HG03095 (cell line): ENCODE data around the gene ADARB1.

Source experiments
- ATAC-seq: cut with Tn5 transposase; IDR thresholded peaks from one replicate; pipeline ENCODE4 v1.9.1; 2021; ENCODE audit warnings: moderate library complexity; ENCODE audit not compliant: unreplicated experiment

The ADARB1 gene

GRCh38 chr21:45163413-45164123, 89.2 kb downstream of the ADARB1 start:
- ATAC-seq: no peak

GRCh38 chr21:45164124-45164511, 89.7 kb downstream of the ADARB1 start:
- ATAC-seq: no peak

- ATAC-seq: no peak
Observed at GRCh38 chr21:45164838-45165237, 90.5 kb downstream of the ADARB1 start.

GRCh38 chr21:45166931-45167330, 92.6 kb downstream of the ADARB1 start:
- ATAC-seq: no peak

GRCh38 chr21:45167796-45168222, 93.4 kb downstream of the ADARB1 start:
- no peak for ATAC-seq

- no peak for ATAC-seq
Observed at GRCh38 chr21:45168522-45168921, 94.1 kb downstream of the ADARB1 start.

- no peak for ATAC-seq
Observed at GRCh38 chr21:45169001-45169400, 94.6 kb downstream of the ADARB1 start.

- no peak for ATAC-seq
Observed at GRCh38 chr21:45169682-45170081, 95.3 kb downstream of the ADARB1 start.

GRCh38 chr21:45170987-45171386, 96.6 kb downstream of the ADARB1 start:
- no peak for ATAC-seq

GRCh38 chr21:45172420-45172819, 98.0 kb downstream of the ADARB1 start:
- ATAC-seq: no peak

- no peak for ATAC-seq
Observed at GRCh38 chr21:45175326-45176095, 101.1 kb downstream of the ADARB1 start.

GRCh38 chr21:45176141-45176540, 101.8 kb downstream of the ADARB1 start:
- ATAC-seq: no peak

- ATAC-seq: no peak
Observed at GRCh38 chr21:45177039-45177438, 102.7 kb downstream of the ADARB1 start.

GRCh38 chr21:45178070-45178608, 103.8 kb downstream of the ADARB1 start:
- ATAC-seq: no peak

GRCh38 chr21:45178971-45179370, 104.6 kb downstream of the ADARB1 start:
- no peak for ATAC-seq

GRCh38 chr21:45179568-45180245, 105.3 kb downstream of the ADARB1 start:
- ATAC-seq: no peak

GRCh38 chr21:45180246-45180599, 105.8 kb downstream of the ADARB1 start:
- no peak for ATAC-seq

GRCh38 chr21:45182958-45183357, 108.6 kb downstream of the ADARB1 start:
- no peak for ATAC-seq

GRCh38 chr21:45183852-45184251, 109.5 kb downstream of the ADARB1 start:
- ATAC-seq: no peak

GRCh38 chr21:45184869-45185268, 110.5 kb downstream of the ADARB1 start:
- no peak for ATAC-seq

GRCh38 chr21:45186709-45187108, 112.3 kb downstream of the ADARB1 start:
- ATAC-seq: no peak

GRCh38 chr21:45187646-45188045, 113.3 kb downstream of the ADARB1 start:
- no peak for ATAC-seq
